OCI-LY7 (cell line): Measurements from ENCODE around the gene DRG2. TPM values are rescaled to one million over a fixed set of nuclear protein-coding genes. Genes with fewer than 3 reads are reported as not detected.

Experiments
- BruUV-seq: library from RNA; stranded (reverse); fragments of 400-500 nt; replicated peaks from 2 replicates; lab custom pipeline; 2021; lab: Mats Ljungman, UMichigan
- CTCF ChIA-PET: fragments of 300-600 bp; sonication (Branson Sonifier 250); formaldehyde crosslinking; loops from one replicate; lab custom pipeline; 2022; ENCODE audit warnings: antibody characterized with exemption; ENCODE audit not compliant: unreplicated experiment; lab: Charles Lee
- POLR2A ChIA-PET: fragments of 300-600 bp; sonication (Branson Sonifier 250); formaldehyde crosslinking; loops from one replicate; lab custom pipeline; 2022; ENCODE audit warnings: antibody characterized with exemption; lab: Charles Lee
- DNase-seq: peaks from one replicate; pipeline ENCODE4 v3.0.0-alpha.2; 2015; ENCODE audit warnings: low spot score
- H2AFZ ChIP-seq: fragments of 200-600 bp; sonication (generic), shearing (Covaris generic); 2 replicates; pipeline ENCODE4 v1.6.1; 2014; ENCODE audit warnings: mild to moderate bottlenecking, antibody characterized with exemption, low read length, moderate library complexity
- H3K27ac ChIP-seq: fragments of 200-600 bp; sonication (generic); 2 replicates; pipeline ENCODE4 v1.5.1; 2014; ENCODE audit warnings: mixed run types, low read depth, mild to moderate bottlenecking, moderate library complexity, low read length, inconsistent platforms; ENCODE audit not compliant: poor library complexity, severe bottlenecking
- H3K36me3 ChIP-seq: fragments of 200-600 bp; sonication (generic); 2 replicates; pipeline ENCODE4 v1.6.1; 2014; ENCODE audit warnings: mild to moderate bottlenecking, antibody characterized with exemption, low read length, moderate library complexity, mixed read lengths; ENCODE audit not compliant: insufficient read depth
- H3K4me1 ChIP-seq: fragments of 200-600 bp; sonication (generic); 2 replicates; pipeline ENCODE4 v1.5.1; 2014; ENCODE audit warnings: mild to moderate bottlenecking, low read length; ENCODE audit not compliant: insufficient read depth, poor library complexity, severe bottlenecking
- H3K4me2 ChIP-seq: fragments of 200-600 bp; sonication (generic); 2 replicates; pipeline ENCODE4 v1.6.1; 2014; ENCODE audit warnings: mild to moderate bottlenecking, low read length
- H3K4me3 ChIP-seq: fragments of 200-600 bp; sonication (generic); 2 replicates; pipeline ENCODE4 v1.5.1; 2014; ENCODE audit warnings: mild to moderate bottlenecking, low read depth, low read length; ENCODE audit not compliant: poor library complexity, severe bottlenecking
- H3K79me2 ChIP-seq: fragments of 200-600 bp; sonication (generic); 2 replicates; pipeline ENCODE4 v1.6.1; 2016; ENCODE audit warnings: low read depth, mild to moderate bottlenecking, low read length, moderate library complexity, mixed read lengths; ENCODE audit not compliant: insufficient read depth
- H3K9me2 ChIP-seq: fragments of 200-600 bp; sonication (generic); 2 replicates; pipeline ENCODE4 v1.6.1; 2016; ENCODE audit warnings: mild to moderate bottlenecking, low read length, mixed read lengths; ENCODE audit not compliant: insufficient read depth
- H3K9me3 ChIP-seq: fragments of 200-600 bp; sonication (generic); 2 replicates; pipeline ENCODE4 v1.6.1; 2014; ENCODE audit warnings: mild to moderate bottlenecking, mixed run types, low read length, mixed read lengths
- H4K20me1 ChIP-seq: fragments of 200-600 bp; sonication (generic); 2 replicates; pipeline ENCODE4 v1.6.1; 2014; ENCODE audit warnings: mild to moderate bottlenecking, antibody characterized with exemption, low read length, moderate library complexity, mixed read lengths; ENCODE audit not compliant: insufficient read depth
- CTCF ChIP-seq: fragments of 200-600 bp; sonication (generic); conservative IDR thresholded peaks from 2 replicates; pipeline ENCODE4 v1.5.1; 2014; ENCODE audit warnings: mild to moderate bottlenecking, antibody characterized with exemption, low read length, moderate library complexity, mixed read lengths
- EZH2phosphoT487 ChIP-seq: fragments of 200-600 bp; sonication (generic); IDR thresholded peaks from 2 replicates; pipeline ENCODE4 v1.6.1; 2018; ENCODE audit warnings: low read depth, borderline replicate concordance, mild to moderate bottlenecking, mixed run types, antibody characterized with exemption, low read length, moderate library complexity, mixed read lengths
- intact Hi-C: fragments of 100-400 bp; cut with micrococcal nuclease; formaldehyde crosslinking; loops from one replicate; pipeline ENCODE4 v1.10.0; 2022; ENCODE audit not compliant: unreplicated experiment
- total RNA-seq, 2 experiments: library from RNA; depleted of rRNA in 1 of 2; stranded (reverse); fragments of >200 nt in 1 of 2; shearing (Covaris generic) in 1 of 2; gene quantifications; 2 replicates each; pipeline ENCODE4 v1.2.3, GENCODE V29; 2014 to 2022

Gene DRG2
- total RNA-seq, 2 experiments from 2014 or later: 60.4 to 62.6 TPM

- Histone ChIP-seq H3K4me1 (no peaks in the 10 kb centered on the region), H3K36me3 (no peaks in the 10 kb centered on the region), H3K79me2 (no peaks in the 10 kb centered on the region), H3K4me3 (no peak overlapping the region), H3K27ac (no peak overlapping the region), H2AFZ (no peak overlapping the region), H4K20me1 (no peaks in the 10 kb centered on the region), H3K4me2 (no peak overlapping the region), H3K9me2 (no peaks in the 10 kb centered on the region), H3K9me3 (no peaks in the 10 kb centered on the region)
- intact Hi-C loops: no loop called here
- TF ChIP-seq CTCF (no peak), EZH2phosphoT487 (no peak)
- no peak for DNase-seq
- ChIA-PET CTCF (no interaction called here), POLR2A (no interaction called here)
- BruUV-seq: no TSS peak
These were observed 32.2 kb downstream of the DRG2 start for GRCh38 chr17:18119938-18120337.

GRCh38 chr17:18120461-18121017 lies 32.8 kb downstream of the DRG2 start:
- H3K9me2 ChIP-seq: no peaks in the 10 kb centered on the region
- H3K36me3 ChIP-seq: no peaks in the 10 kb centered on the region
- H3K27ac ChIP-seq: no peak overlapping the region
- intact Hi-C loops: no loop called here
- no peak overlapping the region for H3K4me3 ChIP-seq
- no peaks in the 10 kb centered on the region for H3K9me3 ChIP-seq
- no peaks in the 10 kb centered on the region for H3K4me1 ChIP-seq
- TF ChIP-seq EZH2phosphoT487 (no peak), CTCF (no peak)
- no peak for DNase-seq
- H3K4me2 ChIP-seq: no peak overlapping the region
- ChIA-PET CTCF (no interaction called here), POLR2A (no interaction called here)
- H4K20me1 ChIP-seq: no peaks in the 10 kb centered on the region
- no peaks in the 10 kb centered on the region for H3K79me2 ChIP-seq
- H2AFZ ChIP-seq: no peak overlapping the region
- BruUV-seq: no TSS peak

- TF ChIP-seq EZH2phosphoT487 (no peak), CTCF (no peak)
- H4K20me1 ChIP-seq: no peaks in the 10 kb centered on the region
- H3K4me1 ChIP-seq: no peaks in the 10 kb centered on the region
- CTCF ChIA-PET: no interaction called here
- H3K9me2 ChIP-seq: no peaks in the 10 kb centered on the region
- intact Hi-C loops: no loop called here
- no TSS peak for BruUV-seq
- no peak overlapping the region for H2AFZ ChIP-seq
- no peak for DNase-seq
- no peaks in the 10 kb centered on the region for H3K79me2 ChIP-seq
- H3K36me3 ChIP-seq: no peaks in the 10 kb centered on the region
- no peak overlapping the region for H3K4me2 ChIP-seq
- POLR2A ChIA-PET: no interaction called here
- H3K27ac ChIP-seq: no peak overlapping the region
- no peak overlapping the region for H3K4me3 ChIP-seq
- H3K9me3 ChIP-seq: no peaks in the 10 kb centered on the region
These were observed 33.6 kb downstream of the DRG2 start for GRCh38 chr17:18121144-18121910.
